HFFc6 (cell line): ENCODE data around the gene RAB3GAP2. TPM values are rescaled to one million over a fixed set of nuclear protein-coding genes. Genes with fewer than 3 reads are reported as not detected.
"Not testable (repeated sequence)": the region's sequence is repeated elsewhere in the genome, so short reads cannot be mapped to it uniquely, and the experiment has no call there.

Source experiments
- DNase-seq: peaks from one replicate; pipeline ENCODE4 v3.0.0-alpha.2; 2018
- H3K27ac Mint-ChIP-seq: 2 replicates; pipeline ENCODE4 v1.8.0; 2020; ENCODE audit warnings: mild to moderate bottlenecking, mixed read lengths
- H3K27me3 Mint-ChIP-seq: 2 replicates; pipeline ENCODE4 v1.8.0; 2021; ENCODE audit warnings: mild to moderate bottlenecking, moderate library complexity, mixed read lengths; ENCODE audit not compliant: insufficient read depth
- H3K36me3 Mint-ChIP-seq: 2 replicates; pipeline ENCODE4 v1.8.0; 2021; ENCODE audit warnings: low read depth, mixed read lengths
- H3K4me1 Mint-ChIP-seq: 2 replicates; pipeline ENCODE4 v1.8.0; 2020; ENCODE audit warnings: low read depth, mixed read lengths
- H3K4me3 Mint-ChIP-seq: 2 replicates; pipeline ENCODE4 v1.8.0; 2020; ENCODE audit warnings: mild to moderate bottlenecking, moderate library complexity, mixed read lengths
- H3K9me3 Mint-ChIP-seq: 2 replicates; pipeline ENCODE4 v1.8.0; 2020; ENCODE audit warnings: mild to moderate bottlenecking, mixed read lengths
- CTCF ChIP-seq: fragments of 200-600 bp; sonication (generic); IDR thresholded peaks from 2 replicates; pipeline ENCODE4 v1.5.0; 2021; ENCODE audit warnings: antibody characterized with exemption, mild to moderate bottlenecking
- total RNA-seq, 6 experiments: library from RNA; stranded (reverse); fragmentation: NEBNext Ultra II Directional; extraction: Animal tissue kit (Norgen Biotek cat#: 25700); gene quantifications; 2 replicates in 1 of 6; 3 replicates in 5 of 6; pipeline ENCODE4 v1.2.3, GENCODE V29; 2021

Gene RAB3GAP2
- total RNA-seq, 6 experiments from 2014 or later: 42.0 to 49.6 (median 43.9) TPM

GRCh38 chr1:220219865-220220698 lies 52.2 kb downstream of the RAB3GAP2 start:
- Mint-ChIP-seq H3K9me3 (no peaks in the 10 kb centered on the region), H3K36me3 (no peaks in the 10 kb centered on the region), H3K4me1 (peaks cover 5% of the 10 kb centered on the region; the same call in 1 of the 2 replicates), H3K4me3 (no peak overlapping the region), H3K27ac (no peak overlapping the region; the same call in 1 of the 2 replicates), H3K27me3 (no peaks in the 10 kb centered on the region; the same call in 1 of the 2 replicates)
- TF ChIP-seq CTCF: no peak
- DNase-seq: no peak

- no peak overlapping the region; the same call in 1 of the 2 replicates for H3K27ac Mint-ChIP-seq
- H3K27me3 Mint-ChIP-seq: no peaks in the 10 kb centered on the region
- no peaks in the 10 kb centered on the region for H3K36me3 Mint-ChIP-seq
- no peak overlapping the region for H3K4me3 Mint-ChIP-seq
- H3K9me3 Mint-ChIP-seq: no peaks in the 10 kb centered on the region
- peaks cover 5% of the 10 kb centered on the region; the same call in 1 of the 2 replicates for H3K4me1 Mint-ChIP-seq
- no peak for DNase-seq
- TF ChIP-seq CTCF: no peak
Observed at GRCh38 chr1:220219136-220219442, 53.2 kb downstream of the RAB3GAP2 start.

GRCh38 chr1:220218397-220219135 lies 53.7 kb downstream of the RAB3GAP2 start:
- DNase-seq: peak; percentile 47
- not testable (repeated sequence) for H3K9me3 Mint-ChIP-seq, H3K4me1 Mint-ChIP-seq, H3K27ac Mint-ChIP-seq, H3K36me3 Mint-ChIP-seq, H3K27me3 Mint-ChIP-seq, H3K4me3 Mint-ChIP-seq
- TF ChIP-seq CTCF: peak; percentile 73

GRCh38 chr1:220217383-220217988 lies 54.8 kb downstream of the RAB3GAP2 start:
- no peaks in the 10 kb centered on the region for H3K27me3 Mint-ChIP-seq
- TF ChIP-seq CTCF: peak; percentile 64
- H3K4me1 Mint-ChIP-seq: peaks cover 5% of the 10 kb centered on the region; the same call in 1 of the 2 replicates
- no peak for DNase-seq
- no peak overlapping the region for H3K27ac Mint-ChIP-seq
- H3K4me3 Mint-ChIP-seq: no peak overlapping the region
- H3K9me3 Mint-ChIP-seq: no peaks in the 10 kb centered on the region
- H3K36me3 Mint-ChIP-seq: no peaks in the 10 kb centered on the region

- no peaks in the 10 kb centered on the region; the same call in 1 of the 2 replicates for H3K4me1 Mint-ChIP-seq
- H3K27me3 Mint-ChIP-seq: no peaks in the 10 kb centered on the region
- H3K27ac Mint-ChIP-seq: no peak overlapping the region
- DNase-seq: no peak
- H3K36me3 Mint-ChIP-seq: peaks cover 8% of the 10 kb centered on the region
- TF ChIP-seq CTCF: no peak
- H3K4me3 Mint-ChIP-seq: no peak overlapping the region
- H3K9me3 Mint-ChIP-seq: no peaks in the 10 kb centered on the region
Observed at GRCh38 chr1:220213382-220213983, 58.8 kb downstream of the RAB3GAP2 start.
